ENCODE measurements around the gene IQSEC3. TPM values are rescaled to one million over a fixed set of nuclear protein-coding genes. Genes with fewer than 3 reads are reported as not detected.

Gene IQSEC3
- total and polyA plus RNA-seq, 11 donors: 0.29 to 3.2 (median 1.5) TPM

- no peak for TF ChIP-seq CTCF (IDR thresholded peaks at IDR 0.05)
- no peak for TF ChIP-seq POLR2A (IDR thresholded peaks at IDR 0.05)
- peaks cover 0 to 10% (median 0%) of the 10 kb centered on the region in 9 donors for H3K27me3 ChIP-seq
- peaks cover 0 to 4% (median 0%) of the 10 kb centered on the region in 12 donors for H3K4me1 ChIP-seq
- no peak overlapping the region for H3K27ac ChIP-seq
- H3K4me3 ChIP-seq: no peak overlapping the region
- H3K9me3 ChIP-seq: no peaks in the 10 kb centered on the region
- 85 to 89% (median 87%) methylated on average over 7 of the region's 7 CpGs for WGBS, 4 donors
- DNase-seq: peak in 1 of 5 donors; percentile 21
- no peaks in the 10 kb centered on the region for H3K36me3 ChIP-seq
- no peak for ATAC-seq
- intact Hi-C loops (cut with DNase I): no loop called here
These were observed 50.7 kb downstream of the IQSEC3 start for GRCh38 chr12:117311-117710.

GRCh38 chr12:117816-118345, 51.3 kb downstream of the IQSEC3 start:
- WGBS, 4 donors: 87 to 95% (median 89%) methylated on average over 8 of the region's 8 CpGs
- H3K27me3 ChIP-seq: peaks cover 0 to 10% (median 0%) of the 10 kb centered on the region in 9 donors

GRCh38 chr12:118591-118990, 52.0 kb downstream of the IQSEC3 start:
- peaks cover 0 to 10% (median 0%) of the 10 kb centered on the region in 9 donors for H3K27me3 ChIP-seq
- intact Hi-C loops (cut with DNase I): no loop called here
- no peak overlapping the region for H3K27ac ChIP-seq
- no peaks in the 10 kb centered on the region for H3K4me1 ChIP-seq
- no peaks in the 10 kb centered on the region for H3K9me3 ChIP-seq
- DNase-seq (peak in 1 of 5 donors; percentile 6), ATAC-seq (no peak)
- no peaks in the 10 kb centered on the region for H3K36me3 ChIP-seq
- WGBS, 4 donors: 25 to 61% (median 46%) methylated on average over 2 to 4 of the region's 4 CpGs
- H3K4me3 ChIP-seq: no peak overlapping the region
- TF ChIP-seq CTCF (IDR thresholded peaks at IDR 0.05) (no peak), POLR2A (IDR thresholded peaks at IDR 0.05) (no peak)

More at GRCh38 chr12:117816-118345, 51.3 kb downstream of the IQSEC3 start:
- no peak for ATAC-seq
- Histone ChIP-seq H3K9me3 (no peaks in the 10 kb centered on the region), H3K4me3 (no peak overlapping the region), H3K36me3 (no peaks in the 10 kb centered on the region), H3K4me1 (no peaks in the 10 kb centered on the region), H3K27ac (no peak overlapping the region)
- DNase-seq: peak in 1 of 5 donors; percentile 5
- intact Hi-C loops (cut with DNase I): no loop called here
- TF ChIP-seq POLR2A (IDR thresholded peaks at IDR 0.05) (no peak), CTCF (IDR thresholded peaks at IDR 0.05) (no peak)

GRCh38 chr12:120951-121350, 54.4 kb downstream of the IQSEC3 start:
- 61 to 90% (median 74%) methylated on average over 4 to 6 of the region's 6 CpGs for WGBS, 4 donors
- Histone ChIP-seq H3K4me1 (no peaks in the 10 kb centered on the region), H3K27ac (no peak overlapping the region), H3K9me3 (no peaks in the 10 kb centered on the region), H3K36me3 (no peaks in the 10 kb centered on the region), H3K27me3 (peaks cover 0 to 15% (median 4%) of the 10 kb centered on the region in 9 donors), H3K4me3 (no peak overlapping the region)
- ATAC-seq: no peak
- no peak for DNase-seq
- TF ChIP-seq CTCF (IDR thresholded peaks at IDR 0.05) (no peak), POLR2A (IDR thresholded peaks at IDR 0.05) (no peak)
- intact Hi-C loops (cut with DNase I): no loop called here

Measured in heart left ventricle (tissue), 16 donors.